ENCODE results near the gene METTL25.

The METTL25 gene

DNA sequence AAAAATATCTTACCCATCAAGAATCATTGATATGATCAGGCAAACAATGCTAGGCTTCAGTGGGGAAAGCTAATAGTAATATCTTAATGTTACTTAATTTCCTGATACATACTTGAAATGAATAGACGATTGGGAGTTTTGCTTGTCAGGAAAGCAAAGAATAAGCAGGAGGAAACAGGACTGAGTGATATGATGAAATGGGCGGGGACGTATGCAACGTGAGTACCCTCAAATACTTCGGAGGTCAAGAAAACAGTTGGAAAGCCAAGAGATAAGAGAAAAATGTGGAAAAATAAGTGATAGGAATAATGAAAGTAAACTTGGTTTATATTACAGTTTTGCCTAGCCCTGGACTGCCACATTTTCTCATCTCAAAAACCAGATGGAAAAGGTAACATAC is 49.2 kb downstream of the METTL25 start:
- Histone ChIP-seq H3K27ac (ENCODE audit: low read length) (no peak overlapping the region), H3K27me3 (ENCODE audit: insufficient read depth, low read length) (no peaks in the 10 kb centered on the region), H3K4me3 (ENCODE audit: low read length) (no peak overlapping the region), H3K9ac (ENCODE audit: low read depth, low read length) (no peak overlapping the region), H3K9me3 (ENCODE audit: insufficient read depth, low read depth, low read length) (no peaks in the 10 kb centered on the region), H3K36me3 (ENCODE audit: insufficient read depth, low read depth, low read length) (0 out of 2 replicates have a peak, but pooled peaks cover 3% of the 10 kb centered on the region), H3K4me1 (ENCODE audit: insufficient read depth, low read length) (no peaks in the 10 kb centered on the region)

DNA sequence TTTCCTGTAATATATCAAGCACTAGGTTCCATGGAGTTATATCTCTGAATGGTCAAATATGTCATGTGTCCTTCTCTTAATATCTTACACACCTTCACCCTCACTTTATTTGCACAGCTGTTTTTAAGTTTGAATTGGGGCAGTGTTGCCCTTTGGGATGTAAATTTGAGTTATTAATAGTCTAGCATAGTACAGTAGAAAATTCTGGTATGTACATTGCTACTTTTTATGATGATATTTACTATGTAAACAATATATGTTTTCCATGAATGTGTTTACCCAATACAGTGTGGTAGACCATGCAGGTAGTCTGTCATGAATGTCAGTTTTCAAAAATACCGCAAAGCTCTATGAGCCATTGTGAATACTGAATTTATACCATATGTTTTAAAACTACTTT is 50.5 kb downstream of the METTL25 start:
- Histone ChIP-seq H3K4me1 (ENCODE audit: insufficient read depth, low read length) (no peaks in the 10 kb centered on the region), H3K27me3 (ENCODE audit: insufficient read depth, low read length) (no peaks in the 10 kb centered on the region), H3K4me3 (ENCODE audit: low read length) (no peak overlapping the region), H3K36me3 (ENCODE audit: insufficient read depth, low read depth, low read length) (0 out of 2 replicates have a peak, but pooled peaks cover 3% of the 10 kb centered on the region), H3K27ac (ENCODE audit: low read length) (no peak overlapping the region), H3K9ac (ENCODE audit: low read depth, low read length) (no peak overlapping the region), H3K9me3 (ENCODE audit: insufficient read depth, low read depth, low read length) (no peaks in the 10 kb centered on the region)

DNA sequence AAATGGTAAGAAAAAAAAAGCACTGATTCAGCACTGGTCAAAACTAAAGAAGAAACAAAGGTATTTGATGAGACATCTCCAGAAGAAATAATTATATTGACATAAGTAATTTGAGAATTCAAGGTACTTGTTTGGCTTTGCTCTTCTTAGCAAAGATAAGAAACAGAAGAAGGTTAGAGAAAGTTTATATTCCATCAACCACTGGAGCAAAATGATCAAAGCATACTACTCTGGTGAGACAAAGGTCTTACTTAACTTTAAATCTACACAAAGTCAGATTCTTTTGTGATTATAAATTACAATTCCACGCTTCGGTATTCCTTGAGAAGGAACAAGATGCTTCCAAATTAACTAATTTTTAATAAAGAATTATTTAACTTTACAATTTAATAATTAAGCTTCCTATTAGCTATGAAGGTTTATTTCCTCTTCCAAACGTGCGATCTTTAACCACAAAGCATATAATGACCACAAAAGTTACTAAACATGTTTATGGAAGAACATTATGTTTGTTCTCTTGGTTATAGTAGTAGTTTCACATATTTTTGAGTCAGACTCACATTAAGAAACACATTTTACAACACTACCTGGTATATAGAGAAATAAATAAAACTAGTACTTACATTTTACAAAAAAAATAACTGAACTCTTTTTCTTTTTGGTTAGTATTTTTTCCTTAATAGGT is 53.4 kb downstream of the METTL25 start:
- Histone ChIP-seq H3K27ac (ENCODE audit: low read length) (no peak overlapping the region), H3K27me3 (ENCODE audit: insufficient read depth, low read length) (no peaks in the 10 kb centered on the region), H3K9me3 (ENCODE audit: insufficient read depth, low read depth, low read length) (no peaks in the 10 kb centered on the region), H3K9ac (ENCODE audit: low read depth, low read length) (no peak overlapping the region), H3K4me1 (ENCODE audit: insufficient read depth, low read length) (no peaks in the 10 kb centered on the region), H3K36me3 (ENCODE audit: insufficient read depth, low read depth, low read length) (0 out of 2 replicates have a peak, but pooled peaks cover 3% of the 10 kb centered on the region), H3K4me3 (ENCODE audit: low read length) (no peak overlapping the region)

DNA sequence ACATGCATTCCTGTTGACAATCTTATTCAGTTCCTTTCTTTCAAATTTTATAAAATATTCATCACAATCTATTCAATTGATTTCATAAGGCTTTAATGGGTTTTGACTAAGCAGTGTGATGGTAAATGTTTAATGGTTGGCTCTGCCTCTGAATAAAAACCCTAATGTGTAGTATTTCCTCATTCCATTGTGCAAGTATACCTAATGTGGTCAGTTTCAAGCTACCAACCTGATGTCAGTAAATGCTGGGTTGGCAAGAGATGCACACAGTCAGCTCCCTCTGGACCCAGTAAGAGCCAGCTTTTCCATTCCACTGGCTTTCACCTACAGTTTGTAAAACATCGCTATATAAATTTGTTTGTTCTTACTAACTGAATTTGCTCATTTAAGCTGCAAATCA is 53.9 kb downstream of the METTL25 start:
- no peak overlapping the region for H3K4me3 ChIP-seq (ENCODE audit: low read length)
- H3K4me1 ChIP-seq (ENCODE audit: insufficient read depth, low read length): no peaks in the 10 kb centered on the region
- H3K9me3 ChIP-seq (ENCODE audit: insufficient read depth, low read depth, low read length): no peaks in the 10 kb centered on the region
- 0 out of 2 replicates have a peak, but pooled peaks cover 3% of the 10 kb centered on the region for H3K36me3 ChIP-seq (ENCODE audit: insufficient read depth, low read depth, low read length)
- no peaks in the 10 kb centered on the region for H3K27me3 ChIP-seq (ENCODE audit: insufficient read depth, low read length)
- H3K9ac ChIP-seq (ENCODE audit: low read depth, low read length): no peak overlapping the region
- no peak overlapping the region for H3K27ac ChIP-seq (ENCODE audit: low read length)

DNA sequence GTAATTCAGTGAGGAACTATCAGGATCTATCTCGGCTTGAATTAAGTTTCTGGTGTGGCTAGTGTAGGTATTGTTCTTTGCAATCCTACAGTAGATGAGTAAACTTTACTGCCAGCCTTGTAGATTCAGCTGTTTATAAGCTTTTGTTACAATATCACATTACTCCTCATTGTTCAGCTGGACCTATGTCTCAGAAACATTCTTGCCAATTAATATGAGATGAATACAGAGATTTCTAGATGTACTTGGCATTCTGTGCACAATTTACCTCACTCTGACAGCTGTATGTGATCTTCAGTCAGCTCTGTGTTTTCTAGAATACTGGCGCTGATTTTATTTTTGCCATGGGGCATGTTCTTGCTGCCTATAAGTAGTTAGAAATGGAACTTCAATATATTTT is 55.7 kb downstream of the METTL25 start:
- Histone ChIP-seq H3K4me1 (ENCODE audit: insufficient read depth, low read length) (no peaks in the 10 kb centered on the region), H3K4me3 (ENCODE audit: low read length) (no peak overlapping the region), H3K27ac (ENCODE audit: low read length) (no peak overlapping the region), H3K27me3 (ENCODE audit: insufficient read depth, low read length) (no peaks in the 10 kb centered on the region), H3K36me3 (ENCODE audit: insufficient read depth, low read depth, low read length) (no peaks in the 10 kb centered on the region), H3K9ac (ENCODE audit: low read depth, low read length) (no peak overlapping the region), H3K9me3 (ENCODE audit: insufficient read depth, low read depth, low read length) (no peaks in the 10 kb centered on the region)

DNA sequence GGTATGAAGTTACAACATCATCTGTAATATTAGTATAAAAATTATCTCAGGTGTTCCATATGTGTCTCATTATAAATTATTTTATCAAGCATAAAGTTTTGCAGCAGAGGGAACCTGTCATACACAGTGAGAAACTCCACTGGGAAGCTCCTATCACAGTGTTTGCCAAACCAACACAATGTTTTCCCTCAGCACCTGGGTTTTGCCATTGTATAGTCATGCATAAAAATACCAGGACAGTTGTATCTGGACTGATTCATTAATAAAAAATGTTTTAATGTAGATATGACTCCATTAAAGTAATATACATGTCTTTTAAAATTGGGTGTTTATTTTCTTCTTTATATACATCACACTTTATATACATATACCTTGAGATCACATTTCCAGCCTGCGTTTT is 56.6 kb downstream of the METTL25 start:
- H3K27me3 ChIP-seq (ENCODE audit: insufficient read depth, low read length): no peaks in the 10 kb centered on the region
- no peaks in the 10 kb centered on the region for H3K9me3 ChIP-seq (ENCODE audit: insufficient read depth, low read depth, low read length)
- H3K9ac ChIP-seq (ENCODE audit: low read depth, low read length): no peak overlapping the region

DNA sequence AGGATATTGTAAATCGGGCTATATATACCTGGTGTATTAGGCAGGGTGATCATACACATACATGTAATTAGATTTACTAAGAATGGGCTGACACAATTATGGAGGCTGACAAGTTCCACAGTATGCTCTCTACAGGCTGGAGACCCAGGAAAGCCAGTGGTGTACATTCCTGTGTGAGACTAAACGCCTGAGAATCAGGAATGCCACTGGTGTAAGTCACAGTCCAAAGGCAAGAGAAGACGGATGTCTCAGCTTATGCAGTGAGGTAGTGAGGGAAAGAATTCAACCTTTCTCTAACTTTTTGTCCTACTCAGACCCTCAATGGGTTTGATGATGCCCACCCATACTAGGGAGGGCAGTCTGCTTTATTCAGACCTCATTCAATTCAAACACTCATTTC is 57.1 kb downstream of the METTL25 start:
- Histone ChIP-seq H3K9me3 (ENCODE audit: insufficient read depth, low read depth, low read length) (no peaks in the 10 kb centered on the region), H3K4me1 (ENCODE audit: insufficient read depth, low read length) (no peaks in the 10 kb centered on the region), H3K36me3 (ENCODE audit: insufficient read depth, low read depth, low read length) (no peaks in the 10 kb centered on the region), H3K4me3 (ENCODE audit: low read length) (no peak overlapping the region), H3K27me3 (ENCODE audit: insufficient read depth, low read length) (no peaks in the 10 kb centered on the region), H3K27ac (ENCODE audit: low read length) (no peak overlapping the region), H3K9ac (ENCODE audit: low read depth, low read length) (no peak overlapping the region)

More for the DNA sequence above, 56.6 kb downstream of the METTL25 start:
- H3K4me3 ChIP-seq (ENCODE audit: low read length): no peak overlapping the region
- no peaks in the 10 kb centered on the region for H3K4me1 ChIP-seq (ENCODE audit: insufficient read depth, low read length)
- no peaks in the 10 kb centered on the region for H3K36me3 ChIP-seq (ENCODE audit: insufficient read depth, low read depth, low read length)
- H3K27ac ChIP-seq (ENCODE audit: low read length): no peak overlapping the region

DNA sequence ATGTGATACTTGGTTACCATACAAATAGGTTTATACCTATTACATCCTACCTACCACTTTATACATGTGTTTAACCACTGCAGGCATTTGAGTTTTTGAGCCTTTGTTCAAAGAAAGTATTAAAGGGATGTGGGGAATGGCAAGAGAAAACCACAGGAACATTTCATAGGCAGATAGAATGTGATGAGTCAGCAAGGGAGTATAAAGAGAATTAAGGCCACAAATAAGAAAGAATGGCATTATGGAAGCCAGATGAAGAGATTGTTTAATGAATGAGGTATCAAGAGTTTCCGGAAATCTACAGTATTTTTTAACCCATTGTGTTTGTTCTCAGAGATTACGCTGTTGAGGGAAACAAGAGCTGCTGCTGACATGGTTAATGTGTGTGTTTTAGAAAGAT is 66.9 kb downstream of the METTL25 start:
- Histone ChIP-seq H3K27ac (ENCODE audit: low read length) (no peak overlapping the region), H3K27me3 (ENCODE audit: insufficient read depth, low read length) (no peaks in the 10 kb centered on the region), H3K9me3 (ENCODE audit: insufficient read depth, low read depth, low read length) (no peaks in the 10 kb centered on the region), H3K4me3 (ENCODE audit: low read length) (no peak overlapping the region), H3K36me3 (ENCODE audit: insufficient read depth, low read depth, low read length) (no peaks in the 10 kb centered on the region), H3K9ac (ENCODE audit: low read depth, low read length) (no peak overlapping the region), H3K4me1 (ENCODE audit: insufficient read depth, low read length) (no peaks in the 10 kb centered on the region)

DNA sequence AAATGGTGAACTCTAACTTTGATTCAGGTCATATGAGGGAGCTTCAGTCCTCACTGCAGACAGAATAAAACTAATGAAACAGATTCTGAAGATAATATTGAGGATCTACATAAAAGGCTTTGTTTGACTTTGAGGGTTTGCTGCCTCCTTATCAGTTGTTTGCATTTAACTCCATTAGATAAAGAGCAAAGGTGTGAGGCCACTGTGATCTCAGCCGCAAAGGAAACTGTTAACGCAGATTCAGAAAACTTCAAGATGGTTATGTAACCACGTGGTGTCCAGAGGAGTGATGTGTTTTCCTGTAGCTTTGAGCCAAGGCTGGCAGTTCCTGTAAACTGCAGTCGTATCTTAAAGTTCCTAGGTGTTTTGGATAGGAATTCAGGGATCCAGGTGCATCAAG is 67.8 kb downstream of the METTL25 start:
- Histone ChIP-seq H3K4me3 (ENCODE audit: low read length) (no peak overlapping the region), H3K27me3 (ENCODE audit: insufficient read depth, low read length) (no peaks in the 10 kb centered on the region), H3K36me3 (ENCODE audit: insufficient read depth, low read depth, low read length) (no peaks in the 10 kb centered on the region), H3K9me3 (ENCODE audit: insufficient read depth, low read depth, low read length) (no peaks in the 10 kb centered on the region), H3K9ac (ENCODE audit: low read depth, low read length) (no peak overlapping the region), H3K27ac (ENCODE audit: low read length) (no peak overlapping the region), H3K4me1 (ENCODE audit: insufficient read depth, low read length) (no peaks in the 10 kb centered on the region)

DNA sequence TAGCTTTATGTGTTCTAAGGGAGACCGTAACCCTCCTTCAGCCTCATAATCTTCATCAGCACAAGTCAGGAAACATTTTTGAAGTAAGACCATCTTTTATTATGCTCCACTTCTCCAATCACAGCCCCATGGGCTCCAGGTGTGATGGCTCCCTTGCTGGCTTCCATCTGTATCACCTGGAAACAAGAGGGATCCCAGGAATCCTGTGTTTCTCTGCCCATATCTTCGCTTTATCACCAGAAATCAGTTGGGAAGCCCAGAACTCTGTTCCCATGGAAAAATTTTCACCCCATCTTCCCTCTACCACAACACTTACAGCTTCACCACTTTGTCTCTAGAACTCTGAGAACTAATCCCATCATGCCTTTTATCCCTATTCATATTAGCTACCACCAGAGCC is 68.3 kb downstream of the METTL25 start:
- Histone ChIP-seq H3K36me3 (ENCODE audit: insufficient read depth, low read depth, low read length) (no peaks in the 10 kb centered on the region), H3K9me3 (ENCODE audit: insufficient read depth, low read depth, low read length) (no peaks in the 10 kb centered on the region), H3K4me1 (ENCODE audit: insufficient read depth, low read length) (no peaks in the 10 kb centered on the region), H3K27me3 (ENCODE audit: insufficient read depth, low read length) (no peaks in the 10 kb centered on the region), H3K4me3 (ENCODE audit: low read length) (no peak overlapping the region), H3K27ac (ENCODE audit: low read length) (no peak overlapping the region), H3K9ac (ENCODE audit: low read depth, low read length) (no peak overlapping the region)

DNA sequence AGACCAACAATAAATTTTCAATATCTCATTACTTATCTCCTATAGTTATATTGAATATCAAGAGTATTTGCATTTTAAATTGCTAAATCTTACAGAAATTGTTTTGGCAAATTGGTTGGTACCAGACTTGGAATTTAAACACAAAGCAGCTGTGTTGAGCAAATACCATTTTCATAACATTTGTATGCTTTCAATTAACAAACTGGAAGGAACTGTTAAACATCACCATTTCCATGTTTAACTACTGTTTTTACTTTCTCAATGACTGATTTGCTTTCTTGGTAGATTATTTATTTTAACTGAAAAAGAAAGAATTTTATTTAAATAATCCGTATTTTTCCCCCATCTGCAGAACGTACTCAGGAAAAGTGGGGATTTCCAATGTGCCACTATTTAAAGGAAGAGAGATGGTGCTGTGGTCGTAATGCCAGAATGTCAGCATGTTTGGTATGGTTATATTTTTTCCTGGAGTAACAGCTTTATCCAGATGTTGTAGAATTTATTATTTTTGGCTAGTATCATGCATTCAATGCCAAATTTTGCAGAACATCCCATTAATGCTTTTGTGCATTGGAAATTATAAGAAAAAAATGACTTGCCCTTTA is 72.3 kb downstream of the METTL25 start:
- no peaks in the 10 kb centered on the region for H3K36me3 ChIP-seq (ENCODE audit: insufficient read depth, low read depth, low read length)
- no peak overlapping the region for H3K9ac ChIP-seq (ENCODE audit: low read depth, low read length)
- no peaks in the 10 kb centered on the region for H3K9me3 ChIP-seq (ENCODE audit: insufficient read depth, low read depth, low read length)
- H3K27ac ChIP-seq (ENCODE audit: low read length): no peak overlapping the region
- H3K4me3 ChIP-seq (ENCODE audit: low read length): no peak overlapping the region
- H3K27me3 ChIP-seq (ENCODE audit: insufficient read depth, low read length): no peaks in the 10 kb centered on the region
- no peaks in the 10 kb centered on the region for H3K4me1 ChIP-seq (ENCODE audit: insufficient read depth, low read length)

DNA sequence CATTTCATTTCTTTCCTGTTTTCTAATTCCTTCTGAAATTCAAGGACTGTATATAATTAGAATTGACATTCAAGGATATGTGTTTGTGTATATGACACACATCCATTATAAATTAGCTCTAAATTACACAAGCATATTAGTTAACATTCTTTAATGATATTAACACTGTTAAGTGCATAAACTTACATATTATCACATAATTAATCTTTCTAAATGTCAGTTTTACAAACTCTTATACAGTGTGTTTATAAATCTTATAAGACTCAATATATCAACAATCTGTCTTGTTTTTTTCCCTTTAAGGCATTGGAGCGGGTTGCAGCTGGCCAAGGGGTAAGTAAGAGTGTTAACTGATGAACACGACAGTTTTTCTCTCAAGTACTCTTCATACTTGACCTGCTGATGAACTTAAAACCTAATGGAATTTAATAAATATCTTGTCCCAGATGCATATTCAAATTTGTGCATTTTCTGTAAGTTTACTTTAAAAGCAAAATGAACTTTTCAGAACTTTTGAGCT is 76.1 kb downstream of the METTL25 start:
- no peaks in the 10 kb centered on the region for H3K9me3 ChIP-seq (ENCODE audit: insufficient read depth, low read depth, low read length)
- no peak overlapping the region for H3K4me3 ChIP-seq (ENCODE audit: low read length)
- H3K27me3 ChIP-seq (ENCODE audit: insufficient read depth, low read length): no peaks in the 10 kb centered on the region
- no peaks in the 10 kb centered on the region for H3K36me3 ChIP-seq (ENCODE audit: insufficient read depth, low read depth, low read length)
- no peak overlapping the region for H3K27ac ChIP-seq (ENCODE audit: low read length)
- no peaks in the 10 kb centered on the region for H3K4me1 ChIP-seq (ENCODE audit: insufficient read depth, low read length)
- H3K9ac ChIP-seq (ENCODE audit: low read depth, low read length): no peak overlapping the region
